CD4-positive, alpha-beta T cell treated with Interleukin-4 for 4 hours (primary cell): ENCODE results near the gene CACNA2D4.
"Not testable (repeated sequence)": the region's sequence is repeated elsewhere in the genome, so short reads cannot be mapped to it uniquely, and the experiment has no call there.

Source experiments
- DNase-seq: peaks from one replicate; pipeline ENCODE4 v3.0.0-alpha.2; 2020

Gene CACNA2D4

GRCh38 chr12:1829306-1829900, 89.0 kb downstream of the CACNA2D4 start:
- DNase-seq: no peak

GRCh38 chr12:1828856-1829255, 89.6 kb downstream of the CACNA2D4 start:
- no peak for DNase-seq

- DNase-seq: no peak
Measured at GRCh38 chr12:1827826-1828805, 90.3 kb downstream of the CACNA2D4 start.

GRCh38 chr12:1826867-1827705, 91.4 kb downstream of the CACNA2D4 start:
- DNase-seq: no peak

GRCh38 chr12:1826401-1826800, 92.1 kb downstream of the CACNA2D4 start:
- no peak for DNase-seq

DNA sequence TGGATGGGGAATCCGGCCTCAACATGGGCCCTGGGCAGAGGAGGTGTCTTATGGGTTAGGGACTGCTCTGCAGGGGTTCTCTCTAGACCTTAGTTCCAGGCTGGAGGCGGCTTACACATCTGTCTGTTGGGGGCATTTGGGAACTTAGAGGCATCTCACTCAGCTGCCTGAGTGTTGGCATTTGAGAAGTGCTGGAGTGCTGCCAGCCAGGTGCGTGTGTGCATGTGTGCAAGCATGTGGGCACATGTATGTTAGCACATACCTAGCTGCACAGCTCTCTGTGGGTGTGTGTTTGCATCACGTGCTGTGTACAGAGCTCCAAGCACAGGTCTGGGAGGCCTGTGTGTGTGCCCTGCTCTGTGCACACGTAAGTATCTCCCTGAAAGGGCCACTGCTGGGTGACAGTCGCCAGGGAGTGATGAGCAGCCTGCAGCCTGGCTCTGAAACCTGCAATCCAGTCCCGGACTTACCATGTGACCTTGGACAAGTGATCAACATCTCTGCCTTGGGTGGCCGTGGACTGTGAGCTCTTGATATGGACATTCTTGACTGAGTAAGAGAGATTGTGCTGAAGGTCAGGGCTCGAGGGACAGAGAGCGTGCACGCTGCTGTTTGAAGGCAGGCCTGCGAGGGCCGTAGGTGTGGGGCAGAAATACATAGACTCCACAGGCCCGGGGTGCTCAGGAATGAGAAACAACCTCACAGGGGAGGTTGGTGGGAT, 92.9 kb downstream of the CACNA2D4 start:
- no peak for DNase-seq

DNA sequence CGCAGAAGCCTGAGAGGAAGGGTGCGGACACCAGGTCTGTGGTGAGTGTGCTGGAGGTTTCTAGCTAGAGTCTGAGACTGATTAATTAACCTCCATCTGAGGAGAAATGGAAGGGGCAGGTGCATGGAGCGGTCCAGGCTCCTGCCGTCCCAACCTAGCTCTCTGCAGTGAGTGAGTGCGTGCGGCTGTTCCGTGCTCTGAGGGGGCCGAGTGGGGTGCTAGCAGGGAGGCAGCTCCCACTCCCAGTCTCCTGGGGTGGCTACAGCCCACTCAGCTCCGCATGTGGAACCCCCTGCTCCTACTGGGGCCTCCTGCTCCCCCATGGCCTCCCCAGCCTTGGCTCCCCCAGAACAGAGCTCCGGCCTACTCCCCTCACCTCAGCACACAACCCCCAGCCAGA, 95.2 kb downstream of the CACNA2D4 start:
- DNase-seq: no peak

GRCh38 chr12:1822699-1823098, 95.8 kb downstream of the CACNA2D4 start:
- no peak for DNase-seq

GRCh38 chr12:1821805-1822204, 96.6 kb downstream of the CACNA2D4 start:
- no peak for DNase-seq

DNA sequence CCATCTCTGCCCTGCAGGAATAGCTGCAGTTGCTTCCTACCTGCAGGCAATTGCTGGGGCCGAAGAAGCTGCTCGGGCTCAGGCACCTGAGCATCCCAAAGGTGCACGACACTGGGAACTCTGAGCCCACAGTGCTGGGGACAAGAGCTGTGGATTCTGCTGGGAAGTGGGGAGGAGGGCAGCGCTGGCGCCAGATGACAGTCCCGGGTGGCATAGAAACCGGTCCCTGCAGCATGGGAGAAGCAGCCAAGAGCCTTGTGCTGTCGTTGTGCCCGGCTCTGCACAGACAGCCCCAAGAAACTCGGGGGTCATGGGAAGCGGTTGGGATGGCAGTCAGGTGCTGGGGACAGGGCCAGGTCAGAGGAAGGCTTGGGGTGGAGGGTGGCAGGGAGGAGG, 97.6 kb downstream of the CACNA2D4 start:
- no peak for DNase-seq

DNA sequence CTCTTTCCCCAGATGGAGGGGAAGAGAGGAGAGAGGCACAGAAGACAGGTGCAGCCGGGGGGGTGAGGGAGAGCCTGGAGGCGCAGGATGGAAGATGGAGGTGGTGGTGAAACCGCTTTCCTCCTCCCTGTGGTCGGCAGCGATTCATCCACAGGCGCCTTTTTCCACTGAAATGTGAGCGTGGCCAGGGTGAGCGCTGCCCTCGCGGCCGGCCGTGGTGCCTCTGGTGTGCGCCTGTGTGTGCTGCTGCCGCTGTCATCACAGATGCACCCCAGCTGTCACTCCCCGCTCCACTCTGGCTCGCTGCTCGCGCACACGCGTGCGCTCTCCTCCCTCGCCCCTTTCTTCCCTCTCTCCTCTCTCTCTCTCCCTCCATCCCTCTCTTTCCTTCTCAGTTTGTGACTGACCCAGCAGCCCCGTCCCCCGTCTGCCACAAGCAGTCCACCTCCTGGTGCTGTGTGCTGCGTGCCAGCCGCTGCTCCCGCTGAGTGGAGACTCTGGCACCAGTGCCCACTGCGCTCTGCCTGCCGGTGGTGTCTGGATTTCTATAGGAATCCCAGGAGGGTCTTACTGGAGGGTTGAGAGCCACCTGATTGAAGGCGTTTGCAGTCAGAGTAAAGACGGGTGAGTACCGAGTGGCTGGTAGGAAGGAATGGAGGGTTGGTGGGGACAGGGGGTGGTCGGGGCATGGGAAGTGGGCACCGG, 98.1 kb downstream of the CACNA2D4 start, which contains the start of gene LRTM2:
TSS of gene LRTM2 (plus strand) at position 375 of the 705 bp plus-strand sequence. CDS start 7,584 bp downstream, outside the sequence.
- DNase-seq: no peak

GRCh38 chr12:1819571-1819970, 98.9 kb downstream of the CACNA2D4 start:
- no peak for DNase-seq

DNA sequence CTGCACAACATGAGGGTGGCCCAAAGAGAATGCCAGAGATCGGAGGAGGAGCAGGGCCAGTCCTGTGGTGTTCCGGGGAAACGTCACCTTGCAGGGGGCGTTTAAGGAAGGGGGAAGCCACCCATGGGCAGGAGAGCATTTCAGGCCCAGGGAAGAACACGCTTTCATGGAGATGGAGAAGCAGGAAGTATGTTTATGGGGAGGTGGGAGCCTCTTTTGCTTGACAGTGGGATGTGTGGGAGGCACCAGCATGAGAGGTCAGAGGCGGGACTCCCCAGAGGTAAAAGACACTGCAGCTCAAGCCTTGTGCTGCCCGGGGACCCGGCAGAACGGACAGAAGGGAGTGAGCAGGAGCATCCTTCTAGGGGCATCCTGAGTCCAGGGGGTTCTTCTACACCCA, 99.4 kb downstream of the CACNA2D4 start:
- no peak for DNase-seq

- DNase-seq: not testable (repeated sequence)
Measured at GRCh38 chr12:1817928-1818327, 100.5 kb downstream of the CACNA2D4 start.

DNA sequence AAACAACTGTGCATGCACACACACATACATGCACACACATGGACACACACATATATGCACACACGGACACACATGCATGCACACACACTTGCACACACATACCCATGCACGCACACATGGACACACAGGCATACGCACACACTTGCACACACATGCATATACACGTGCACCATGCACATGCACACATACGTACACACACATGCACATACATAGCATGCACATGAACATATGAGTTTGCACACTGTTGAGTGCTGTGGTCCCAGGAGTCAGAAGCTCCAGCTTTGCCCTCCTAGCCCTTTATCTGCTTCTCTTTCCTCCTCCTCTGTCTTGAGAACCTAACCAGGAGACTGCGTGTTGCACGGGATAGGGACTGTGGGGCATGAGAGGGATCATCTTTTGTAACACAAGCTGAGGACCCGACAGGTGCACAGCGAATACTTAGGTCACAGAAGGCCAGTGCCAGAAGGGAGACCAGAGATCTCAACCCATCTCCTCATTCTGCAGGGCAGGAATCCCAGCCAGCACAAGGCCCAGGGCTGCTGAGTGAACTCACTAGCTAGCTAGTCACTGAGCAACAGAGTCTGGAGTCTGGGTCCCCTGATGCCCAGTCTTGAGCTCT, 101.6 kb downstream of the CACNA2D4 start:
- no peak for DNase-seq

- DNase-seq: no peak
Measured at GRCh38 chr12:1815814-1816729, 102.4 kb downstream of the CACNA2D4 start.

DNA sequence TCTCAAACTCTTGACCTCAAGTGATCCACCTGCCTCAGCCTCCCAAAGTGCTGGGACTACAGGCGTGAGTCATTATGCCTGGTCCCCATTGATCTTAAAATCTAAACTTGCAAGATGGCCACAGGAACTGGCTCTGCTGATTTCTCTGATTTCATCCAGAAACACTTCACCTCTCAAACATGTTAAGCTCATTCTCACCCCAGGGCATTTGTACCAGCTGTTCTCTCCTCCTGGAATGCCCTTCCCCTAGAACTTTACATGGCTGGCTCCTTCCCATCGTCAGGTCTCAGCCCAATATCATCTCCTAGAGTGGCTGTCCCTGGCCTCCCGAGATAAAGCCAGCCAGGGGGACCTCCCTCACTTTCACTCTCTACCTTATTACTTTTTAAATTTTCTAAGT, 103.3 kb downstream of the CACNA2D4 start:
- no peak for DNase-seq

GRCh38 chr12:1814266-1814665, 104.2 kb downstream of the CACNA2D4 start:
- no peak for DNase-seq

- peak; percentile 16 for DNase-seq
Measured at GRCh38 chr12:1812650-1813302, 105.7 kb downstream of the CACNA2D4 start.

DNA sequence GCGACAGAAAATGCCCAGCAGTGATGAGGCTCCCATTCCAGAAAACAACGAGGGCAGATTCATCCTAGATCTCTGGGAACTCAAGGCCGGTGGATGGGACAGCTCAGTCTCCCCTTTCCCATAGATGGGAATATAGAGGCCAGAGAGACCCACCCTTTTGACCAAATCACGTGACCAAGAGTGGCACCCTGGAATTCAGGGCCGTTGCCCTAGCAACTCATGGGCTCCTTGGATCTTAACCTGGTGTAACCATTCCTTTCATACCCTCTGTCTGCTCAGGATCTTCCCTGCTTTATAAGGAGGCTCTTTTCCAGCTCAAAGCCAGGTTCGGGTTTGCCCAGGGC, 106.5 kb downstream of the CACNA2D4 start:
- no peak for DNase-seq
